Dermis blood vessel endothelial cell (primary cell): Measurements from ENCODE around the gene GFRAL. TPM values are rescaled to one million over a fixed set of nuclear protein-coding genes. Genes with fewer than 3 reads are reported as not detected.
A peak's percentile ranks its signal among the peaks of the same experiment; 100 is the strongest.

ENCODE experiments used
- DNase-seq: peaks from one replicate; pipeline ENCODE4 v3.0.0; 2010
- total RNA-seq: library from RNA; depleted of rRNA; stranded (reverse); fragments of >200 nt; gene quantifications from 2 replicates; pipeline ENCODE4 v1.2.3, GENCODE V29; 2014

Gene GFRAL
- total RNA-seq, 1 donor from 2014 or later: not detected

DNA sequence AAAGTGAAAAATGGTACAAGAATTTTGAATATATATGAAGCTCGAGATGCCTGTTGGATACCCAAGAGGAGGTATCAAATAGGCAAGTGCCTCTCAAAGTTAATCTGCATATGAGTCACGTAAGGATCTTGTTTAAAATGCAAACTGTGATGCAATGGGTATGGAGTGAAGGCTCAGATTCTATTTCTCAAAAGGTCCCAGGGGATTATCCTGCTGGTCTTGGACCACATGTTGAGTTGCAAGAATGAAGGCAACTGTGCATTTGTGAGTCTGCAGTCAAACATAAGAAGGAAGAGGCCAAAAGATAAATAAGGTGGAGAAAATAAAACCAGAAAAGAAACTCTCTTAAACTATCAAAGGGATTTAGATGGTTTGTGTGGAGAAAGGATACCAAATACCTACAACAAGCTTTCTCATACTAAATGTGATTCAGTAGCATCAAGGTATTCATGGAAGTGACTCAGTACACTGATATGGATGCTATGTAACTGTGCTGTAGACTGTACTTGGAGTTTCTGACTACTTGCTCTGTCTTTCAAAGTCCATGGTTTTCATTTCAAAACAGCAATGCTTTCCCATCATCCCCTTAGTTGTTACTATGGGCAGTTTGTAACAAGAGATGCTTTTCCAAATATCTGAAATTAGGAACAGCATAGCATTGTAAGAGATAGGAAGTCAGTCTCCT, 106.3 kb downstream of the GFRAL start:
- no peak for DNase-seq

DNA sequence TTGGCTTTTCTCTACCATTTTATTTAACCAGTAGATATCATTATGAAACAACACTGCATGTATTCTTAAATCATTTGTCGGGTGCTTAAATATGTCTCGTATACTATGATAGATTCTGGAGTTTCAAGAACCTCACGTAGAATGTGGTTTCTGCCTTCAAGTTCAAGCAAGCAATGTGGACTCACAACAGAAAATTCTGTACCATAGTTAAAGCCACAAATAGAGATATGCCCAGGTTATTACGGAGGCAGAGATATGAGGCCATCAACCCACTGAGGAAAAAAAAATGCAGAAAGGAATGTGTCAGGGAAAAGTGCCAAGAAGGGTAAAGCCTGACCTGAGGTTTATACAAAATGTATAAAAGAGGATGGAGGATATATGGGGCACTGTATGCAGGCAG, 109.9 kb downstream of the GFRAL start:
- DNase-seq: no peak

DNA sequence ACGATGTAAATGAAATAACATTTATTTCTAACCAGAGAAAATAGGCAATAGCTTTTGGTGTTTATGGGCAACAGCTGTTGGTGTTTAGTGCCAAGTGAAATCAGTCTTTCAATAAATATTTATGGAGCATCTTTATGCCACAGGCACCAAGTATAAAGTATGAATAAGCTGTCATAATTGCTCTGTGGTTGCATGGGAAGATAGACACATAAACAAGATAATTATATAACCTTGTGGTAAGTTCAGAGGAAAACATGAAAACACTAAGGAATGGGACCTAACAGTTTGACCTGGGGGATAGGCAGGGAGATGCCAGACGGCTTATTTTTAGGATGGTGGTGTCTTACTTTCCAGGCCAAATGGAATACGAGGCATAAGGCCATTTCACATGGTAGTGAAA, 110.9 kb downstream of the GFRAL start:
- no peak for DNase-seq

DNA sequence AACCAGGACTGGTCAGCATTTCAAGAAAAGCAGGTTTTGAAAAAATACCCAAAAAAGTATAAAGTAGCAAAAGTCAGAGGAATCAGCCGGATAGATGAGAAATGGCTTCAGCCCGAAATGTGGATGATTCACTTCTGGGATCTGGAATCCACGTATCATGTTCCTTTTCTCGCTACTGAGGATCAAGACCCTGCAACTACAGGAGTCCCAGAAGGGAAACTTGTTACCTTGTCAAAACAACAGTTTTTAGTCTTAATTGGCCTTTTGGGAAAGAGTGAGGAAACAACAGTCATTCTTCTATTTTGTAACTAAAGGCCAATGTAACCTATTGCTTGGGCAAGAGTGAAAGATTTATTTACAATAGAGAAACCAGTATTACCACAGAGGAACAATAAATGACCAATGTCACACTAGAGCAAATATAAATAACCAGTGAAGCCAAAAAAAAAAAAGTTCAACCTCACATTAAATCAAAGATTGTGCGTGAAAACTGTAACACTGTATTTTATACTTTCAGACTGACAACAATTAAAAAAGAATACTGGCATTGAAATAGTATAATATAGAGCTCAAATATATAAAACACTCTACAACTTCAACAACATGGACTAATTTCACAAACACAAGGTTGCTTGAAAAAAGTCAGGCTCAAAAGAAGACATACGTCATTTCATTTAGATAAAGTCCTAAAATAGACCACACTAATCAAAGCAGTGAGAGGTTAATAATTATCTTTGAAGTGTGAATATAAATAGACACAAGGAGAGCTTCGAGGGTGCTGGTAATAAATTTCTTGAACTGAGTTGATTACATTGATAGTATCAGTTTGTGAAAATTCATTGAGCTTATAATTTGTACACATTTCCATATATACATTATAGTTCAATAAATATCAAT, 116.2 kb downstream of the GFRAL start:
- no peak for DNase-seq

DNA sequence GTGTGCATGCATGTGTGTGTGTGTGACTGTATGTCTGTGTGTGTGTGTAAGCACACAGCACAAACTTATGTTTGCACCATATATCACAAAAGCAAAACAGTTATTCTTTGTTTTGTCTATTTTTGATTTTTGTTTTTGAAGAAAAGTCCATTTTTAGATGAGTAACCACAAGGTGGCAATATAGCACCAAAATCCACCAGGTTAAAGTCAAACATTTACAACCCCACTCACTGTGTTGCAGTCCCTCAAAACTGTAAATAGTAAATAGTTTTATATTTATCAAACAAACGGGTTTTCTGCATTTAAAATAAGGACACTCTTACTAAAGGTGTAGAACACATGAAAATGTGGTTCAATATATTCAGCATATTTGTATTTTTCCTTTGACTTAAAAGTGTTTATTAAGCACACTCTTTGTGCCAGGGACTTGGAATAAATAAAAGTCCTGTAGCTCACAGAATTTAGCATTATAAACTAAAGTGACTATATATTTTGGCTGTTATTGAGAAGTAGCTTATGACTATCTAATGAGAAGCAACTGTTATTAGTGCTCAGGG, 118.5 kb downstream of the GFRAL start:
- peak; percentile 63 for DNase-seq

DNA sequence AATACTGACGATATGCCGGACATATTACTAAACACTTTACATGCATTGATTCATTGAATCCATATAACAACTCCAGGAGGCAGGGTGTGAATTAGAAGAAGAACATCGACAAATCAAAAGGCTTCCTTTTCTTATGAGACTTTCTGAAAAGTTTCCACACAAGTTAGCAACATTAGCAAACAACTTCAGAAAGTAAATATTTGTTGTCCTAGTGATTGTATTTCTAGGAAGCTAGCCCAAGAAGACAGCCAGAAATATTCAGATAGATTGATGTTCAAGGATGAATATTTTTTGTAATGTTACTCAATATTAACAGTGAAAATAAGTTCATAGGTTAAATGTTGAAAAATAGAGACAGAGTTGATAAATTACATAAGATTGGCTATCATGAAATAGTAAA, 120.6 kb downstream of the GFRAL start:
- DNase-seq: no peak

DNA sequence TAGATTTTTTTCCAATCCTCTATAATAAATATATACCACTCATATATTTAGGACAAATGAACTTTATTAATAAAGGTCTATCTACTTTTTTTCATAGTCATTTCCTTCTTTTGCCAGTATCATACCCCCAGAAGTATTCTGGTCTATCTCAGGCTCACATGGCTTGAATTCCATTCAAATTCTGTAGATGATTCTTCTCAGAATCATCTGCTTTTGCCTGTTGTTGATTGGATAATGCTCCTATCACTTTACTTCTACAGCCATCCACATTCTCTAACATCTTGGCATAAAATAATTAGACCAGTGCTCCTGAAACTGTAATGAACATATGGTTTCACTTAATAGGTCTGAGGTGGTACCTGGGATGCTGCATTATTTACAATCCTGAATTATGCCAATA, 121.2 kb downstream of the GFRAL start:
- DNase-seq: no peak

DNA sequence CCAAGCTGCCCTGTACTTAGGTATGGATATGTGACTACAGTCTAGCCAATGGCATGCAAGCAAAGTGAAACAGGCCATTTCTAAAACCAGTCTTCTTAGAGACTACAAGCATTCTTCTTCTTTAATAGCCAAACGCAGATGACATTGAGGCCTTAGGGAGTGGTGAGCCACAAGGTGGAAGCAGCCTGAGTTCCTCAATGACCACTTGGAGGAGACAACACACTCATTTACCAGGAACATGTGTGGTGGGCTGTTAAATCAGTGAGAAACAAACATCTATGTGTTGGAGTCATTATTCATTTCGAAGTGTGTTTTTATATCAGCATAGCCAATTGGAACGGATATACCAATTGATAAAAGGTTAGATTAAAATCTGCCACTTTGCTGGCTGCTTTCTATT, 122.0 kb downstream of the GFRAL start:
- DNase-seq: peak; percentile 17

DNA sequence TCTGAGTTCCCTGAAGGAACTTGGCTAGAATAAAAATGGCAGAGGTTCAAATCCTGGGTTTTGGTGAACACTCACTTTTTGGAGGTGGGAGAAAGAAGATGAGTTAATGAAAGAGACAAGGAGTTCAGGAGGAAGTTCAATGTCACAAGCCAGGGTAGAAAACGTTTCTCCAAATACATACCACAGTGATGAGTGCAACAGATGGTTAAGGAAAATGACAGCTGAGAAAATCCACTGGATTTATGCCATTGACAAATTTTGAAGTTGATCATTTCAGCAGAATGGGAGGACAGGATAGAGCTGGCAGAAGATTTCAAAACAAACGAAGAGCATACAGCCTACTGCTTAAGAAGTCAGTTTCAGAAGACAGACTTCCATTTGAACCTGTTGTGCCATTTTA, 122.7 kb downstream of the GFRAL start:
- no peak for DNase-seq

Other genes starting within 250 kb of the GFRAL start
- gene HCRTR2, start 153.0 kb upstream of the GFRAL start, total RNA-seq: not detected in 2 replicates